IPS-NIHi7 (cell line): ENCODE results near the gene HECTD4.
"Not testable (repeated sequence)": the region's sequence is repeated elsewhere in the genome, so short reads cannot be mapped to it uniquely, and the experiment has no call there.

ENCODE experiments used
- DNase-seq: peaks from one replicate; pipeline ENCODE4 v3.0.0; 2012; ENCODE audit warnings: mixed read lengths; ENCODE audit errors: extremely low spot score

Gene HECTD4

GRCh38 chr12:112406519-112407488, 24.6 kb upstream of the HECTD4 start:
- DNase-seq = no peak

DNA sequence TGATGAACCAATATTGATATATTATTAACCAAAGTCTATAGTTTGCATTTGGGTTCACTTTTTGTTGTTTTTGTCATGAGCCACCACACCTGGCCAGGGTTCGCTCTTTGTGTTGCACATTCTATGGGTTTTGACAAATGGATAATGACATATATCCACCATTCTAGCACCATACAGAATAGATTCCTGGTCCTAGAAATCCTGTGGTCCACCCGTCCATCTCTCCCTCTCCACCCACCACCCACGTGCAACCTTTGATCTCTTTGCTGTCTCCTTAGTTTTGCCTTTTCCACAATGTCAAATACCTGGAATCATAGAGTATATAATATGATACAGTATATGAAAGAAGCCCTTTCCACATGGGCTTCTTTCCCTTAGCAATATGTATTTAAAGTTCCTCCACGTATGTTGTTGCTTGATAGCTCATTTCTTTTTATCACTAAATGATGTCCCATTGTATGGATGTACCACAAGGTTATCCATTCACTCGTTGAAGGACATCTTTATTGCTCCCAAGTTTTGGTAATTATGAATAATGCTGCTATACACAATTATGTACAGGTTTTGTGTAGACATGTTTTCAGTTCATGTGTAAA, 19.8 kb upstream of the HECTD4 start:
- no peak for DNase-seq

GRCh38 chr12:112401054-112401453, 18.8 kb upstream of the HECTD4 start:
- DNase-seq = no peak

- no peak for DNase-seq
Measured at GRCh38 chr12:112393328-112393727, 11.1 kb upstream of the HECTD4 start.

DNA sequence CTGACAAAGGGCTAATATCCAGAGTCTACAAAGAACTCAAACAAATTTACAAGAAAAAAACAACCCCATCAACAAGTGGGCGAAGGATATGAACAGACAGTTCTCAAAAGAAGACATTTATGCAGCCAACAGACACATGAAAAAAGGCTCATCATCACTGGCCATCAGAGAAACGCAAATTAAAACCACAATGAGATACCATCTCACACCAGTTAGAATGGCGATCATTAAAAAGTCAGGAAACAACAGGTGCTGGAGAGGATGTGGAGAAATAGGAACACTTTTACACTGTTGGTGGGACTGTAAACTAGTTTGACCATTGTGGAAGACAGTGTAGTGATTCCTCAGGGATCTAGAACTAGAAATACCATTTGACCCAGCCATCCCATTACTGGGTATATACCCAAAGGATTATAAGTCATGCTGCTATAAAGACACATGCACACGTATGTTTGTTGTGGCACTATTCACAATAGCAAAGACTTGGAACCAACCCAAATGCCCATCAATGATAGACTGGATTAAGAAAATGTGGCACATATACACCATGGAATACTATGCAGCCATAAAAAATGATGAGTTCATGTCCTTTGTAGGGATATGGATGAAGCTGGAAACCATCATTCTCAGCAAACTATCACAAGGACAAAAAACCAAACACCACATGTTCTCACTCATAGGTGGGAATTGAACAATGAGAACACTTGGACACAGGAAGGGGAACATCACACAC, 7.9 kb upstream of the HECTD4 start:
- not testable (repeated sequence) for DNase-seq

- no peak for DNase-seq
Measured at GRCh38 chr12:112389228-112389627, 7.0 kb upstream of the HECTD4 start.

DNA sequence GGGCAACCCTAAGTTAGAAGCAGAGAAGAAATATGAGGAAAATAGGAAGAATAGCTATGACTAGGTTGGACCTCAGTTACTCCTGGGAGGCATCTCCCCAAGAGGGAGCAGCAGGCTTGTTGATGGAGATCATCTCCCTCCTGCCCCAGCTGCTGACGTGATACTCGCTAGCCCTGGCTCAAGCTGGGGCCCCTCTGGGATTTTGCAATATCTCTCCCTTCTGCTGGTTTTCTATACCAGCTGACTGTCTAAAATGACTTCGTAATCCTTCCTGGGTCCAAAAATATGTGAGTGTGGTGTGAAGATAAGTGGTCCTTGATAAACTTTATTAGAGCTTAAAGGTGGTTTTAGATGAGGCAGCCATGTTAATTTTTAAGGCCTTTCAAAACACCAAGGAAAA, 4.5 kb upstream of the HECTD4 start:
- DNase-seq = no peak

- no peak for DNase-seq
Measured at GRCh38 chr12:112382866-112383265, 635 bp upstream of the HECTD4 start.

GRCh38 chr12:112381406-112381882, 787 bp downstream of the HECTD4 start:
- peak; percentile 41 for DNase-seq

DNA sequence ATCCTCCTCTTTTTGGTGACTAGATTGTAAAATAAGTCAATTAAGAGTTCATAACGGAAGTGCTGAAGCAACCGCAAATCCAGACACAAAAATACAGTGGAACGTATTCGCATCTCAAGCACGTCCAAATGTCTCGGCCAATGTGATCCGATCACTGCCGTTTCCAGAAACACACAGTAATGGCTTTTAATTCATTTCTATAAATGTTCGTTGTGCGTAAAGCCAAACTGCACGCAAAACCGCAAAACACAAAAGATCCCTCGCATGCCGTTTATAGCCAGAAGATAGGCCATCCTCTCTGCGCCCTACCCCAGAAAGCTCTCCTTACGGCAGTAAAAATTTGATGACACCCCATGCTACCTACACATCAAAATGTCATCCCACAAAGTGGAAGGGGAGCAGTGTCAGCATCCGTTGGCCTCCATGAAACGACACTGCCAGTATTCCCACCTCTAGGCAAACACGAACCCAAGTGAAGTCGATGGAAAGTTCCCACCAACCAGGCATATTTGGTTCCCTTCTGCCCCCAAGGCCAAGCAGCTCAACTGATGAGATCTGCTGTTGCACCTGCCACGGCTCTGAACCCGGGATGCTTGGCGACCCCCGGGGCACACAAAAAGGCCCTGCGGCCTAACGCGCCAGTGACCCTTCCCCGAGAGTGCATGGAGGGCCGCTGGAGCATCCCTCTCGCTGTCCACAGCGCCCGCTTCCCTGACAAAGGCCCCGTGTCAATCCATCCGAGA, 1.4 kb downstream of the HECTD4 start:
- DNase-seq = peak; percentile 13

- no peak for DNase-seq
Measured at GRCh38 chr12:112375105-112375504, 7.1 kb downstream of the HECTD4 start.

DNA sequence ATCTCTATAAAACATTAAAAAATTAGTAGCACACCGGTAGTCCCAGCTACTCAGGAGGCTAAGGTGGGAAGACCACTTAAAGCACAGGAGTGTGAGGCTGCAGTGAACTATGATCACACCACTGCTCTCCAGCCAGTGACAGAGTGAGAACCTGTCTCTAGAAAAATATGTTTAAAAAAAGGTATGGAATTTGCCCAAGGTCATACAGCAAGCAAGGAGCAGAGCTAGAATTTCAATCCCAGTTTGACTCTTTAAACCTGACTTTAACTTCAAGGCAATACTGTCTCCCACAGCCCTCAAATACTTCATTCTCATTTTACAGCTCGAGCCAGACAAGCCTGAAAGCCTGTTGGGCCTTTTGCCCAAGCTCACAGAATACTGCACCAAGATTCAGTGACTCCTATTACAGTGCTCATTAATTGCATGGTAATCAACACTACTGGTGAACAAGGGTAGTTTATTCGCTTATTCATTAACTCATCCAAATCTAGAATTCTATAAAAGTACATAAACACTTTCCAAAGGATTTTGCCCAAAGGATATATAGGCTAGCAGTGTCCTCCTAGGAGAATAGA, 8.0 kb downstream of the HECTD4 start:
- no peak for DNase-seq

- no peak for DNase-seq
Measured at GRCh38 chr12:112370868-112371510, 11.2 kb downstream of the HECTD4 start.

DNA sequence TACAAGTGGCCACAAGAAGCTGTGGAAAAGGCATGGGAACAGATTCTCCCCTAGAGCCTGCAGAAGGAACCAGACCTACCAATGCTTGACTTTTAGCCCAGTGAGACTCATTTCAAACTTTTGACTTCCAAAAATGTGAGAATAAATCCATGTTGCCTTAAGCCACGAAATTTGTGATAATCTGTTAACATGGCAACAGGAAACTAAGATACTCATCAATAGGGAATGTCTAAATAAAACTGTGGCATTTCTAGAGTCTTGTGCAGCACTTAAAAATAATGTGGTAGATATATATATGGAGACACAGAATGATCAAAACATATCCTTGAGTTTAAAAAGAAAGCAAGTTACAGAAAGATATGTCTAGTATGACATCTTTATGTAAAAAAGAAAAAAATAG, 12.0 kb downstream of the HECTD4 start:
- no peak for DNase-seq

DNA sequence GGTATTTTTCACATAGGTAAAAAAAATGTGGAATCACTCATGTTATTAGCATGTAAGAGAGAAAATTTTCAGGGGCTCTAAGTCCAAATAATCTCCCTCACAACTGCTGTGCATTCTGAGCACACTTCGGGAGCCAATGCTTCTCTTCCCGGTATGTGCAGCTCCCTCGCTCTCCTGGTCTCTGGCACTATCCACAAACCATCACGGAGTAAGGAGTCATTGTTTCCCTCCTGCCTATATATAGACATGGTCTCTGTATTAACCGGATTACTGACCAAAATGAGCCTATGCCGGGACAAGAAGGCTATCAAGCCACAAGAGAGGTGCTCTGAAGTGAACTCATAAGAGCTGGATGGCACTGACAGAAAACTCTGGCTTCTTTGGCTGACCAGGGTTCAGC, 13.4 kb downstream of the HECTD4 start:
- no peak for DNase-seq

DNA sequence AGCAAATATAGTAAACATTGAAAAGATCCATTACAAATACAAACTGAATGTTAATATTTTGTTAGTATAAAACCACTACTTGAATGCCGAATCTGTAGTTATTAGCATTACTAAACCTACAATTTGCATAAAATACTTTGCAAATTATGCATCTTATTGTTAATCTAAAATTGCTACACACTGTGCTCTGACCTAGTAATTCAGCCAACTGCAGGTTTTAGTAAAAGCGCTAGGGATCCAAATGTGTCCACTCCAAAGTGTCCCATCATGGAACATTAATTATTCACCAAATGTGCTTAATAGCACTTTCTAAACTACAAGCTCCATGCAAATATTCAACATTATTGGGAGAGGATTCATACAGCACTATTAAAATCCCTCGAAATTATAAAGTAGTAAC, 14.3 kb downstream of the HECTD4 start:
- no peak for DNase-seq

DNA sequence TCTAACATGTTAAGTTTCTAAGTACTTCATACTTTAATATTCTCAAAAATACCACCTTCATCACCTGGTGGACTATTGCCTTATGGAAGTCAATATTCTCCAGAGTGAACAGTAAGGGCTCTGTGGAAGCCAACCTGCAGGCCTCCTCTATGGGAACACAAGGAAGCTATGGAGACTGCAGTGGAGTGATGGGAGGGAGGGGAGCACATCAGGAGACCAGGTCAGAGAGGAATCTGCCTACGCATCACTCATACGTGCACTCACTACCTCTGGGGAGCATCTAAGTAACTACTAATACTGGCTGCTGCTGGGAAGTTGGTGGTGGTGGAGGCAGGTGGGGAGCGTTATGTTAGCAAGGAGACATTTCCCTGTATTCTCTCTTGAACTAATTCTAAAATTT, 19.9 kb downstream of the HECTD4 start:
- no peak for DNase-seq

DNA sequence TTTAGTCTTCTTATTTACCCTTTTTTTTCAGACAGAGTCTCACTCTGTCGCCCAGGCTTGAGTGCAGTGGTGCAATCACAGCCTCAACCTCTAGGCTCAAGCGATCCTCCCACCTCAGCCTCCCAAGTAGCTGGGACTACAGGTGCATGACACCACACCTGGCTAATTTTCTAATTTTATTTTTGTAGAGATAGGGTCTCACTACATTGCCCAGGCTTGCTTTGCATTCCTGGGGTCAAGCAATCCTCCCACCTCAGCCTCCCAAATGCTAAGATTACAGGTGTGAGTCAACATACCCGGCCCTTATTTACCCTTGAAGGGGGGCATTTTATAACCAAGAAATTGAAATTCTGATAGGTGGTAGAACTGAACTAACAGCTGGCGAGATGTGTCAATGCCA, 21.0 kb downstream of the HECTD4 start:
- no peak for DNase-seq

GRCh38 chr12:112359290-112359689, 22.9 kb downstream of the HECTD4 start:
- DNase-seq = no peak

DNA sequence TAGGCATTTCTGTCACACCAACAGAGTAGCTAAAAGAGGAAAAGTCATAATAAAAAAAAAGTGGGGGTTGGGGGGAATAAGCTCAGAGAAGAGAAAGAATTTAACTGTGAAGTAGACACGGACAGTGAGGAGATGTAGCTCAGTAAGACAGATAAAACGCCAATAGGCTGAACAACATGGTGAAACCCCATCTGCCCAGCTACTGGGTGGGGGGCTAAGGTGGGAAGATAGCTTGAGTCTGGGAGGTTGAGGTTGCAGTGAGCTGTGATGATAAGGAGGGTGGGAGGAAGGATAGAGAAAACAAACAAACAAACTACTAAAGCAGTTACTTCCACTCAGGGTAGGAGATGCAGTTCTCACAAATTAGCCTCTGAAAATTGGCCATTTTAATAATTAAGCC, 25.0 kb downstream of the HECTD4 start:
- DNase-seq = no peak

- DNase-seq = no peak
Measured at GRCh38 chr12:112354399-112354798, 27.8 kb downstream of the HECTD4 start.
